ENCODE results near the gene WNT6.
A peak's percentile ranks its signal among the peaks of the same experiment; 100 is the strongest.

Gene WNT6

DNA sequence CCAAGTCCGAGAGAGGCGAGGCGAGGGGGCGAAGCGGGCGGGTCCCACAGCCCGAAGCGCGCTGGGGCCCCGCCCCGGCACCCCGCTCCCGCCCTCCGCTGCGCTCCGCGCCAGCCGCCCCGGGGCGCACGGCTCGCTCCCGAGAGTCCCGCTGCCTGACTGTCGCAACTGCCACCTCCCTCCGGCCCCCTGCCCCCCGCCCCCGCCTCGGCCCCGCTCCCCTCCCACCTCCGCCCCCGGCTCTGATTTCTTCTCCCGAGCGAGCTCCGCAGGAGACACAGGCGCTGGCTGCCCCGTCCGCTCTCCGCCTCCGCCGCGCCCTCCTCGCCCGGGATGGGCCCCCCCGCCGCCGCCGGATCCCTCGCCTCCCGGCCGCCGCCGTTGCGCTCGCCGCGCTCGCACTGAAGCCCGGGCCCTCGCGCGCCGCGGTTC lies at the start of gene WNT6:
Gene WNT6, plus strand, starts transcription at position 250 of the 432 bp plus-strand sequence. CDS start 233 bp downstream, outside the sequence.
- no peak within 1 kb of the TSS for H3K9ac ChIP-seq
- H3K27ac ChIP-seq, result no peak within 1 kb of the TSS
- no peaks in the 10 kb centered on the region for H3K79me2 ChIP-seq
- no peak within 1 kb of the TSS for H3K4me3 ChIP-seq (ENCODE audit: low read depth, low read length)
- no peaks in the 10 kb centered on the region for H3K36me3 ChIP-seq (ENCODE audit: control insufficient read depth, insufficient read depth, low read length)
- H3K4me2 ChIP-seq (ENCODE audit: low read length), result peak within 1 kb of the TSS; percentile 22
- no peaks in the 10 kb centered on the region for H3K9me3 ChIP-seq (ENCODE audit: control insufficient read depth, low read length)
- H3K27me3 ChIP-seq (ENCODE audit: control insufficient read depth, insufficient read depth, low read length), result peaks cover 8% of the 10 kb centered on the region
- H2AFZ ChIP-seq, result peak within 1 kb of the TSS; percentile 56
- TF ChIP-seq CTCF (IDR thresholded peaks at IDR 0.05), result no peak
- H3K4me1 ChIP-seq, result peaks cover 3% of the 10 kb centered on the region

GRCh38 chr2:218810256-218810655 lies 49.3 kb upstream of the WNT6 start:
- TF ChIP-seq CTCF (IDR thresholded peaks at IDR 0.05), result no peak
- H3K4me1 ChIP-seq, result peaks cover 5% of the 10 kb centered on the region
- no peaks in the 10 kb centered on the region for H3K79me2 ChIP-seq
- no peaks in the 10 kb centered on the region for H3K36me3 ChIP-seq (ENCODE audit: control insufficient read depth, insufficient read depth, low read length)
- no peaks in the 10 kb centered on the region for H3K27me3 ChIP-seq (ENCODE audit: control insufficient read depth, insufficient read depth, low read length)
- H3K4me2 ChIP-seq (ENCODE audit: low read length), result no peak overlapping the region
- H3K9me3 ChIP-seq (ENCODE audit: control insufficient read depth, low read length), result no peaks in the 10 kb centered on the region
- H3K27ac ChIP-seq, result no peak overlapping the region
- H3K4me3 ChIP-seq (ENCODE audit: low read depth, low read length), result no peak overlapping the region
- H3K9ac ChIP-seq, result no peak overlapping the region
- no peak overlapping the region for H2AFZ ChIP-seq

DNA sequence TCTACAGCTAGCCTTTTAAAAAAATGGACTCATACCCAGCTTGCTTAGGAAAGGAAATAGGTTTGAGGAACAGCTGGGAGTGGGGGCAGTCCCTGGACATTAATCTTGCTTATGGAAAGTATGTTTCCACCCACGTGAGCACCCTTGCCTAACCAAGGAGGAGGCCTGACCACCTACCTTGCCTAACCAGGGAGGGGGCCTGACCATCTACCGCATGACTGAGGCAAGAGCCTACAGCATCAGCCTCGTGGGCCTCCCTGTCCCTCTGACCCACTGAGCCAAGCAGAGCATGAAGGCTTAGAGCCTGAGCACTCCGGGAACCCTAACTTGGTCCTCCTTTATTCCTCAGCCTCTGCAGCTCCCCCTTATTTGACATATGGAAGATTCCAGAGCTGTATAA lies 48.2 kb upstream of the WNT6 start:
- no peak overlapping the region for H3K9ac ChIP-seq
- no peak overlapping the region for H2AFZ ChIP-seq
- H3K79me2 ChIP-seq, result no peaks in the 10 kb centered on the region
- H3K9me3 ChIP-seq (ENCODE audit: control insufficient read depth, low read length), result no peaks in the 10 kb centered on the region
- no peak overlapping the region for H3K27ac ChIP-seq
- TF ChIP-seq CTCF (IDR thresholded peaks at IDR 0.05), result no peak
- no peaks in the 10 kb centered on the region for H3K36me3 ChIP-seq (ENCODE audit: control insufficient read depth, insufficient read depth, low read length)
- H3K27me3 ChIP-seq (ENCODE audit: control insufficient read depth, insufficient read depth, low read length), result no peaks in the 10 kb centered on the region
- peaks cover 2% of the 10 kb centered on the region for H3K4me1 ChIP-seq
- H3K4me3 ChIP-seq (ENCODE audit: low read depth, low read length), result no peak overlapping the region
- no peak overlapping the region for H3K4me2 ChIP-seq (ENCODE audit: low read length)

DNA sequence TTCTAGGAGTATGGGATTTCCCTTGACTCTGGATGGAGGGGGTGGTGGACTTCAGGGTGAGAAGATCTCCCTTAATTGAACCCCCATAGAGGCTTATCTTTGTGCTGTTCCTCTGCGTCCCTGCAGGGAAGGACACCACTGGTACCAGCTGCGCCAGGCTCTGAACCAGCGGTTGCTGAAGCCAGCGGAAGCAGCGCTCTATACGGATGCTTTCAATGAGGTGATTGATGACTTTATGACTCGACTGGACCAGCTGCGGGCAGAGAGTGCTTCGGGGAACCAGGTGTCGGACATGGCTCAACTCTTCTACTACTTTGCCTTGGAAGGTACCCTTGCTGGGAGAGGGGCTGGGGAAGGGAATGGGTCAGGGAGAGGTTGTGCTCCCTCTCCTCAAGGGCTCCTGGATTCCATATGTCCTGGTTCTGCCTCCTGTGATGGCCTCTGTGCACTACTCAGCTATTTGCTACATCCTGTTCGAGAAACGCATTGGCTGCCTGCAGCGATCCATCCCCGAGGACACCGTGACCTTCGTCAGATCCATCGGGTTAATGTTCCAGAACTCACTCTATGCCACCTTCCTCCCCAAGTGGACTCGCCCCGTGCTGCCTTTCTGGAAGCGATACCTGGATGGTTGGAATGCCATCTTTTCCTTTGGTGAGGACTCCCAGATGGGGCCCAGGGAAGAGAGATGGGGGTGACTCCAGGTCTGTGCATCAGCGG lies 47.3 kb upstream of the WNT6 start:
- Histone ChIP-seq H2AFZ (no peak overlapping the region), H3K36me3 (ENCODE audit: control insufficient read depth, insufficient read depth, low read length) (no peaks in the 10 kb centered on the region)

More for the DNA sequence above, 47.3 kb upstream of the WNT6 start:
- Histone ChIP-seq H3K9ac (no peak overlapping the region), H3K9me3 (ENCODE audit: control insufficient read depth, low read length) (no peaks in the 10 kb centered on the region), H3K27me3 (ENCODE audit: control insufficient read depth, insufficient read depth, low read length) (no peaks in the 10 kb centered on the region), H3K4me3 (ENCODE audit: low read depth, low read length) (no peak overlapping the region), H3K27ac (no peak overlapping the region), H3K4me1 (no peaks in the 10 kb centered on the region), H3K4me2 (ENCODE audit: low read length) (no peak overlapping the region), H3K79me2 (no peaks in the 10 kb centered on the region)
- no peak for TF ChIP-seq CTCF (IDR thresholded peaks at IDR 0.05)

Measured in parathyroid adenoma (tissue), 2 donors.